Stimulated activated CD8-positive, alpha-beta memory T cell treated with anti-CD3 and anti-CD28 coated beads, Interleukin-2, amount 100 ng/mL, for 48 hours (primary cell): ENCODE measurements around the gene DUSP9.
"Not testable (repeated sequence)": the region's sequence is repeated elsewhere in the genome, so short reads cannot be mapped to it uniquely, and the experiment has no call there.

Experiments used
- DNase-seq, 2 donors: peaks; one replicate each; pipeline ENCODE4 v3.0.0-alpha.2; 2020; ENCODE audit warnings: low read depth in 2 of 2

The DUSP9 gene

GRCh38 chrX:153692611-153693156 is 45.7 kb downstream of the DUSP9 start:
- DNase-seq = no peak

DNA sequence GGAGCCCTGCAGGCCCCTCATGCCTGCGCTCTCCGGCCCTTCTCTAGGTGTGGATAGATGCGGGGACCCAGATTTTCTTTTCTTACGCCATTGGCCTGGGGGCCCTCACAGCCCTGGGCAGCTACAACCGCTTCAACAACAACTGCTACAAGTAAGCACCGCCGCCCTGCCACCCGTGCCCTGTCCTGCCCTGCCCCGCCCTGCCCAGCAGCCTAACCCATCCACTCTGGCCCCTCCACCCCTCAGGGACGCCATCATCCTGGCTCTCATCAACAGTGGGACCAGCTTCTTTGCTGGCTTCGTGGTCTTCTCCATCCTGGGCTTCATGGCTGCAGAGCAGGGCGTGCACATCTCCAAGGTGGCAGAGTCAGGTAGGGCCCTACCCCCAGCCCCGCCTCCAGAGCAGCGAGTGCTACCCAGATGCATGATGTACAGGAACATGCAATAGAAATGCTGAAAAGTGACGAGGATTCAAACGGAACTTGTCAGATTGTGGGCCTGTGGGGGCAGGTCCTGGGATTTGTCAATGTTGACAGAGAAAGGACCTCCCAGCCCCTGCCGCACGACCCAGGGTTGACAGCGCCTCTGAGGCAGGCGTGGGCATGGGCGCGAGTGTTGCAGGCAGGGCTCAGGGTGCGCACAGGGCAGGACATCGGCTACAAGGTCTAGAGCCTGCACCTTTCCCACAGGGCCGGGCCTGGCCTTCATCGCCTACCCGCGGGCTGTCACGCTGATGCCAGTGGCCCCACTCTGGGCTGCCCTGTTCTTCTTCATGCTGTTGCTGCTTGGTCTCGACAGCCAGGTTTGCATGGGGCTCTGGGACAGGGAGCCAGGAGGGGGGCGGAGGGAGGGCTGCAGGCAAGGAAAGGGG is 46.4 kb downstream of the DUSP9 start:
- no peak for DNase-seq

- DNase-seq = not testable (repeated sequence)
Observed at GRCh38 chrX:153694256-153694655, 47.3 kb downstream of the DUSP9 start.

- DNase-seq = no peak
Observed at GRCh38 chrX:153694687-153695270, 47.8 kb downstream of the DUSP9 start.

DNA sequence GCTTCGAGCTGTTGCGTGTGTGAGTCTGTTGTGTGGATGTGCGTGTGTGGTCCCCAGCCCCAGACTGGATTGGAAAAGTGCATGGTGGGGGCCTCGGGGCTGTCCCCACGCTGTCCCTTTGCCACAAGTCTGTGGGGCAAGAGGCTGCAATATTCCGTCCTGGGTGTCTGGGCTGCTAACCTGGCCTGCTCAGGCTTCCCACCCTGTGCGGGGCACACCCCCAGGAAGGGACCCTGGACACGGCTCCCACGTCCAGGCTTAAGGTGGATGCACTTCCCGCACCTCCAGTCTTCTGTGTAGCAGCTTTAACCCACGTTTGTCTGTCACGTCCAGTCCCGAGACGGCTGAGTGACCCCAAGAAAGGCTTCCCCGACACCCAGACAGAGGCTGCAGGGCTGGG is 49.1 kb downstream of the DUSP9 start:
- DNase-seq = no peak

GRCh38 chrX:153696538-153696937 is 49.5 kb downstream of the DUSP9 start:
- not testable (repeated sequence) for DNase-seq

DNA sequence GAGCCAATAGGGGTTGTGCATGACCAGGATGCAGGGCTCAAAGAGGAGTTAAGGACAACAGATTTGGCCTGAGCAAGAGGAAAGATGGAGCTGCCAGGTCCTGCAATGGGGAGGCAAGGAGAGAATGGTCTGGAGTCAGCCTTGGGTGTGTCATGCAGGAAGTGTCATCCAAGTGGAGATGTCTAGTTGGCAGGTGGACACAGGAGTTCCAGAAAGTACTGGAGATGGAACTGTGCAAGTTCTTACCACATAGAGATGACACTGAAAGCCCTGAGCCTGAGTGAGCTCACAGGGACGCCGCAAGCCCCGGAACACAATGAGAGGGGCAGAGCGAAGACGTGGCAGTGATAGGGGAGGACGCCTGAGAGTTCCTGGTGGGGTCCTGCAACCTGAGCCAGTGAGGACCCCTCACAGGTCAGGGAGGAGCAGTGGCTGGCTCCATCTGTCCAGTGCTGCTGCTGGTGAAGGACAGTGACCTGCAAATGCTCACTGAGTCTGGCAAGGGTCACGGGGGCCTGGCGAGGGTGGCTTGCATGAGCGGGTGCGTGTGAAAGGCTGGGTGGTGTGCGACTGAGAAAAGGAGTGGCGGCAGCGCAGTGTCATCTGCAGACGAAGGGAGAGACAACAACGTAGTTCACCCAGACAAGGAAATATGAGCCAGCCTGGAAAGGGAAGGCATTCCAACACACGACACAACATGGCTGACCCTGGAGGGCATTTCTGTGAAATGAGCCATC is 50.2 kb downstream of the DUSP9 start:
- DNase-seq = not testable (repeated sequence)

GRCh38 chrX:153697924-153698865 is 51.2 kb downstream of the DUSP9 start:
- no peak for DNase-seq

GRCh38 chrX:153699210-153699783 is 52.3 kb downstream of the DUSP9 start:
- not testable (repeated sequence) for DNase-seq

DNA sequence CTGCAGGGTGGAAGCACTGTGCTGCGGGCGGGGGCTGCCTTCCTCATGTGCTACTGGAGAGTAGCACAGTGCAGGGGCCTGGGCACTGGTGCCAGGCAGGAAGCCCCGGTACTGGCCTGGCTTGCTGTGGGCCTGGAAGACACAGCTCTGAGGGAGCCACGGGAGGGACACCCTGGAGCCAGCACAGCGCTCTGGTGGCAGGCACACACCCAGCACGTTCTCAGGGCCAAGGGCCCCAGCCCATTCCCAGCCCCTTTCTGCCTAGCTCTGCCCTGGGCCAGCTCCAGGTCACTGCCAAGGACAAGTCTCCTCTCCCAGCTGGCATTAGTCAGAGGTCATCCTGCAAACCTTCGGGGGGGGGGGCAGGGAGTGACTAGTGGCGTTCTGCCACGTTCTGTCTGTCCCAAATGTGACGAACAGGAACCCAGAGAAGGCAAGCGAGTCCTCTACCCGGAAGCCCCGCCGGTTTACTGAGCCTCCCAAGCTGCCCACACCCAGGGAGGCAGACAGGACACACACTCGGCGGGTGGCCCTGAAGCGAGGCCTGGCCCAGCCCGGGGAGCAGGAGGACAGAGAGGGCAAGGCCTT is 52.9 kb downstream of the DUSP9 start:
- DNase-seq = not testable (repeated sequence)

- no peak for DNase-seq
Observed at GRCh38 chrX:153700376-153700945, 53.5 kb downstream of the DUSP9 start.
